Measurements from ENCODE around the gene MOB3B. TPM values are rescaled to one million over a fixed set of nuclear protein-coding genes. Genes with fewer than 3 reads are reported as not detected.

Gene MOB3B
- total and polyA plus RNA-seq, 10 of the 15 experiments (the other 5 are each of a cell fraction or from before 2014, with no cell fraction given) = 0.44 to 2.7 (median 0.91) TPM

- Histone ChIP-seq H3K4me2 (ENCODE audit: control insufficient read depth, insufficient read depth) (no peak overlapping the region), H4K20me1 (ENCODE audit: control insufficient read depth, insufficient read depth) (no peaks in the 10 kb centered on the region), H3K27me3 (replicated peaks in 1 of 2; ENCODE audit: control insufficient read depth in 2 of 2, insufficient read depth in 2 of 2, low read length in 1 of 2) (no peaks in the 10 kb centered on the region), H3K9me3 (replicated peaks; ENCODE audit: control insufficient read depth, insufficient read depth, low read length) (no peaks in the 10 kb centered on the region), H3K4me3 (no peak overlapping the region), H3K79me2 (ENCODE audit: control insufficient read depth, insufficient read depth, low read length) (no peaks in the 10 kb centered on the region), H3K9ac (ENCODE audit: control insufficient read depth, insufficient read depth, low read length) (no peak overlapping the region), H2AFZ (ENCODE audit: control insufficient read depth, low read depth, low read length) (no peak overlapping the region), H3K4me1 (ENCODE audit: control insufficient read depth, insufficient read depth, low read length) (peaks cover 30% of the 10 kb centered on the region), H3K27ac (ENCODE audit: control insufficient read depth, insufficient read depth) (no peak overlapping the region), H3K36me3 (ENCODE audit: control insufficient read depth in 2 of 2, insufficient read depth in 2 of 2, low read length in 1 of 2) (no peaks in the 10 kb centered on the region; a peak in 1 of 4 replicates)
- intact Hi-C loops (cut with micrococcal nuclease; ENCODE audit: unreplicated experiment) (loop anchor here (5.0 kb wide), 1 partner anchor 178 kb away; the partner anchor contains the start of gene MOB3B), in situ Hi-C loops (cut with MboI) (no loop called here)
- DNase-seq (ENCODE audit: low read depth, low spot score) (no peak), ATAC-seq (no peak), FAIRE-seq (no peak)
- ChIA-PET POLR2A (no interaction called here), CTCF (interaction anchor here (1.1 to 1.5 kb wide), 2 partner anchors 17 to 180 kb away, joined by 4 to 5 read pairs; partner anchors contain the start of gene MOB3B), SMC1A (ENCODE audit: uncharacterized antibody, unreplicated experiment) (interaction anchor here (1.7 kb wide), 1 partner anchor 44 kb away, joined by 4 read pairs; no protein-coding TSS in a partner anchor), RAD21 (ENCODE audit: unreplicated experiment) (interaction anchor here (1.4 kb wide), 1 partner anchor 17 kb away, joined by 4 read pairs; no protein-coding TSS in a partner anchor)
- BruUV-seq (replicated peaks) = no TSS peak
- TF ChIP-seq ZNF207 (IDR thresholded peaks at IDR 0.05; ENCODE audit: borderline replicate concordance) = no peak
- no peak for TF ChIP-seq GATAD2B (conservative IDR thresholded peaks at IDR 0.05; ENCODE audit: low read depth)
- TF ChIP-seq, protein P1, sequence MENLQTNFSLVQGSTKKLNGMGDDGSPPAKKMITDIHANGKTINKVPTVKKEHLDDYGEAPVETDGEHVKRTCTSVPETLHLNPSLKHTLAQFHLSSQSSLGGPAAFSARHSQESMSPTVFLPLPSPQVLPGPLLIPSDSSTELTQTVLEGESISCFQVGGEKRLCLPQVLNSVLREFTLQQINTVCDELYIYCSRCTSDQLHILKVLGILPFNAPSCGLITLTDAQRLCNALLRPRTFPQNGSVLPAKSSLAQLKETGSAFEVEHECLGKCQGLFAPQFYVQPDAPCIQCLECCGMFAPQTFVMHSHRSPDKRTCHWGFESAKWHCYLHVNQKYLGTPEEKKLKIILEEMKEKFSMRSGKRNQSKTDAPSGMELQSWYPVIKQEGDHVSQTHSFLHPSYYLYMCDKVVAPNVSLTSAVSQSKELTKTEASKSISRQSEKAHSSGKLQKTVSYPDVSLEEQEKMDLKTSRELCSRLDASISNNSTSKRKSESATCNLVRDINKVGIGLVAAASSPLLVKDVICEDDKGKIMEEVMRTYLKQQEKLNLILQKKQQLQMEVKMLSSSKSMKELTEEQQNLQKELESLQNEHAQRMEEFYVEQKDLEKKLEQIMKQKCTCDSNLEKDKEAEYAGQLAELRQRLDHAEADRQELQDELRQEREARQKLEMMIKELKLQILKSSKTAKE (IDR thresholded peaks at IDR 0.05; ENCODE audit: low read depth, poor library complexity, severe bottlenecking) = no peak
- no peak for TF ChIP-seq PML (IDR thresholded peaks at IDR 0.05; ENCODE audit: low read length)
- no peak for TF ChIP-seq ASH2L (IDR thresholded peaks at IDR 0.05; ENCODE audit: borderline replicate concordance, low read depth)
- no peak for TF ChIP-seq CBFB (IDR thresholded peaks at IDR 0.05; ENCODE audit: low read depth)
- TF ChIP-seq, protein P2, sequence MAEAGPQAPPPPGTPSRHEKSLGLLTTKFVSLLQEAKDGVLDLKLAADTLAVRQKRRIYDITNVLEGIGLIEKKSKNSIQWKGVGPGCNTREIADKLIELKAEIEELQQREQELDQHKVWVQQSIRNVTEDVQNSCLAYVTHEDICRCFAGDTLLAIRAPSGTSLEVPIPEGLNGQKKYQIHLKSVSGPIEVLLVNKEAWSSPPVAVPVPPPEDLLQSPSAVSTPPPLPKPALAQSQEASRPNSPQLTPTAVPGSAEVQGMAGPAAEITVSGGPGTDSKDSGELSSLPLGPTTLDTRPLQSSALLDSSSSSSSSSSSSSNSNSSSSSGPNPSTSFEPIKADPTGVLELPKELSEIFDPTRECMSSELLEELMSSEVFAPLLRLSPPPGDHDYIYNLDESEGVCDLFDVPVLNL (IDR thresholded peaks at IDR 0.05; ENCODE audit: low read depth, low read length) = no peak
- TF ChIP-seq RFX5 (IDR thresholded peaks at IDR 0.05; ENCODE audit: low read depth, low read length) = no peak
- no peak for TF ChIP-seq NR2C2 (IDR thresholded peaks at IDR 0.05; ENCODE audit: borderline replicate concordance, control insufficient read depth, insufficient read length, low read depth)
- TF ChIP-seq SMAD5 (IDR thresholded peaks at IDR 0.05; ENCODE audit: low read depth) = no peak
- no peak for TF ChIP-seq TBL1XR1 (IDR thresholded peaks at IDR 0.05; ENCODE audit: low read depth, low read length)
- no peak for TF ChIP-seq RBBP5 (conservative IDR thresholded peaks at IDR 0.05)
- no peak for TF ChIP-seq CBX3 (IDR thresholded peaks at IDR 0.05; ENCODE audit: borderline replicate concordance, low read depth)
- TF ChIP-seq BCL3 (IDR thresholded peaks at IDR 0.05; ENCODE audit: borderline replicate concordance, insufficient read depth, low read depth, low read length, poor library complexity, severe bottlenecking) = no peak
- no peak for TF ChIP-seq BACH1 (IDR thresholded peaks at IDR 0.05; ENCODE audit: borderline replicate concordance)
- no peak for TF ChIP-seq USF1 (IDR thresholded peaks at IDR 0.05; ENCODE audit: borderline replicate concordance, extremely low read length, insufficient read depth, low read depth, low read length)
- TF ChIP-seq POU2F2 (IDR thresholded peaks at IDR 0.05; ENCODE audit: borderline replicate concordance, low read depth, low read length) = no peak
- TF ChIP-seq DPF2 (IDR thresholded peaks at IDR 0.05) = no peak
- 100% methylated on average over 1 of the region's 1 CpG for WGBS (ENCODE audit: insufficient coverage, insufficient replicate concordance, low lambda C conversion rate, missing lambda C conversion rate)
Measured at GRCh38 chr9:27349698-27350080, 179.9 kb downstream of the MOB3B start.

Measured in GM12878 (cell line).